Kidney (tissue), 14 donors: ENCODE results near the gene MS4A4A. TPM values are rescaled to one million over a fixed set of nuclear protein-coding genes. Genes with fewer than 3 reads are reported as not detected.

Experiments used
- DNase-seq, 5 donors: peaks; one replicate each; pipeline ENCODE4 v3.0.0-alpha.2; 2013 to 2020
- FAIRE-seq: peaks from 2 replicates; lab custom pipeline; 2012; peaks lifted over from hg19 to GRCh38; lab: Jason Lieb, UNC
- H3K27ac ChIP-seq, 2 donors: one replicate each; pipeline ENCODE4 v1.7.0; 2013; ENCODE audit warnings: low read depth in 2 of 2, low read length in 2 of 2, inconsistent platforms in 1 of 2
- H3K27me3 ChIP-seq: one replicate; pipeline ENCODE4 v1.7.1; 2013; ENCODE audit warnings: low read length, inconsistent platforms; ENCODE audit not compliant: control insufficient read depth, insufficient read depth
- H3K36me3 ChIP-seq, 3 donors: one replicate each; pipeline versions ENCODE4 v1.7.0 to v1.7.1; 2013; ENCODE audit warnings: low read length in 3 of 3, control low read depth in 1 of 3, inconsistent platforms in 1 of 3; ENCODE audit not compliant: insufficient read depth in 3 of 3, control insufficient read depth in 2 of 3
- H3K4me1 ChIP-seq, 3 donors: one replicate each; pipeline versions ENCODE4 v1.7.0 to v1.7.1; 2013; ENCODE audit warnings: low read length in 3 of 3, inconsistent platforms in 1 of 3, low read depth in 1 of 3; ENCODE audit not compliant: control insufficient read depth in 2 of 3, insufficient read depth in 2 of 3
- H3K4me3 ChIP-seq, 3 donors: one replicate each; pipeline versions ENCODE4 v1.7.0 to v1.8.1; 2013; ENCODE audit warnings: low read length in 3 of 3, control low read depth in 1 of 3, inconsistent platforms in 1 of 3
- H3K9ac ChIP-seq, 3 donors: one replicate each; pipeline versions ENCODE4 v1.7.0 to v1.7.1; 2013; ENCODE audit warnings: low read length in 3 of 3, control low read depth in 1 of 3, inconsistent platforms in 1 of 3
- H3K9me3 ChIP-seq, 3 donors: one replicate each; pipeline versions ENCODE4 v1.7.0 to v1.7.1; 2013; ENCODE audit warnings: low read length in 3 of 3, control low read depth in 1 of 3, inconsistent platforms in 1 of 3; ENCODE audit not compliant: control insufficient read depth in 2 of 3, insufficient read depth in 1 of 3
- CTCF ChIP-seq: IDR thresholded peaks from 3 replicates; pipeline ENCODE4 v1.5.1; 2012; ENCODE audit warnings: mild to moderate bottlenecking, moderate library complexity, borderline replicate concordance; ENCODE audit not compliant: insufficient read depth; ENCODE audit errors: extremely low read depth
- intact Hi-C: fragments of 100-400 bp; cut with DNase I; formaldehyde crosslinking; loops from one replicate; pipeline ENCODE4 v1.11.1; 2022
- polyA plus RNA-seq: library from polyadenylated mRNA; stranded (reverse); fragments of 350-450 nt; fragmentation: Illumina TruSeq; extraction: RNeasy Lipid Tissue Mini Kit (QIAGEN cat#74804); gene quantifications from one replicate; pipeline ENCODE4 v1.2.3, GENCODE V29; 2014; ENCODE audit warnings: low read depth, low replicate concordance; ENCODE audit not compliant: insufficient read depth
- total RNA-seq: library from RNA; stranded (reverse); fragmentation: NEBNext Ultra II Directional; extraction: Animal tissue kit (Norgen Biotek cat#: 25700); gene quantifications from one replicate; pipeline ENCODE4 v1.2.1, GENCODE V29; 2021
- donor health status: control.
- donor health status: control.
- donor health status: control.
- donor health status: control.
- donor health status: control.
- donor health status: DM: yes; HTN: yes; CAD: no.
- donor health status: Normal renal cell carcinoma (clear cell type).

MS4A4A gene
- total and polyA plus RNA-seq, 2 donors from 2014 or later = 6.3 to 49.7 TPM

GRCh38 chr11:60357771-60358170 is 77.3 kb downstream of the MS4A4A start:
- no peaks in the 10 kb centered on the region for H3K36me3 ChIP-seq
- TF ChIP-seq CTCF = no peak
- no peak for DNase-seq
- H3K9me3 ChIP-seq = peaks cover 0 to 17% (median 0%) of the 10 kb centered on the region in 3 donors
- no peaks in the 10 kb centered on the region for H3K4me1 ChIP-seq
- intact Hi-C loops = no loop called here
- H3K27me3 ChIP-seq = no peaks in the 10 kb centered on the region
- no peak overlapping the region for H3K4me3 ChIP-seq
- no peak overlapping the region for H3K27ac ChIP-seq
- no peak overlapping the region for H3K9ac ChIP-seq
- FAIRE-seq = no peak

Other genes starting within 250 kb of the MS4A4A start
- gene OOSP2, start 240.3 kb upstream of the MS4A4A start, total RNA-seq = not detected
- not detected for gene OOSP2, start 240.3 kb upstream of the MS4A4A start, polyA plus RNA-seq
- not detected for gene MS4A3, start 224.0 kb upstream of the MS4A4A start, total RNA-seq
- not detected for gene MS4A3, start 224.0 kb upstream of the MS4A4A start, polyA plus RNA-seq
- 9.1 TPM for gene MS4A2, start 192.0 kb upstream of the MS4A4A start, total RNA-seq
- not detected for gene MS4A2, start 192.0 kb upstream of the MS4A4A start, polyA plus RNA-seq
- gene MS4A6A, start 97.6 kb upstream of the MS4A4A start, total RNA-seq = 145 TPM
- 16.7 TPM for gene MS4A6A, start 97.6 kb upstream of the MS4A4A start, polyA plus RNA-seq
- 9.4 TPM for gene MS4A4E, start 37.5 kb upstream of the MS4A4A start, total RNA-seq
- gene MS4A4E, start 37.5 kb upstream of the MS4A4A start, polyA plus RNA-seq = not detected
- 0.38 TPM for gene MS4A6E, start 46.6 kb downstream of the MS4A4A start, total RNA-seq
- not detected for gene MS4A6E, start 46.6 kb downstream of the MS4A4A start, polyA plus RNA-seq
- 47.6 TPM for gene MS4A7, start 97.9 kb downstream of the MS4A4A start, total RNA-seq
- 7.0 TPM for gene MS4A7, start 97.9 kb downstream of the MS4A4A start, polyA plus RNA-seq
- gene MS4A14, start 115.8 kb downstream of the MS4A4A start, total RNA-seq = 2.1 TPM
- 0.34 TPM for gene MS4A14, start 115.8 kb downstream of the MS4A4A start, polyA plus RNA-seq
- not detected for gene MS4A5, start 148.9 kb downstream of the MS4A4A start, total RNA-seq
- gene MS4A5, start 148.9 kb downstream of the MS4A4A start, polyA plus RNA-seq = not detected
- 11.1 TPM for gene MS4A1, start 175.2 kb downstream of the MS4A4A start, total RNA-seq
- not detected for gene MS4A1, start 175.2 kb downstream of the MS4A4A start, polyA plus RNA-seq
- gene MS4A12, start 212.1 kb downstream of the MS4A4A start, total RNA-seq = not detected
- gene MS4A12, start 212.1 kb downstream of the MS4A4A start, polyA plus RNA-seq = not detected
- gene MS4A13, start 234.7 kb downstream of the MS4A4A start, total RNA-seq = not detected
- gene MS4A13, start 234.7 kb downstream of the MS4A4A start, polyA plus RNA-seq = not detected